Spleen (tissue), 11 donors: Measurements from ENCODE around the gene ANKRD13B. TPM values are rescaled to one million over a fixed set of nuclear protein-coding genes. Genes with fewer than 3 reads are reported as not detected.

Experiments used
- DNase-seq: peaks from one replicate; pipeline ENCODE4 v3.0.0-alpha.2; 2020
- H3K27ac ChIP-seq, 8 donors: fragments of 200-600 bp; sonication (generic) in 7 of 8; 1 replicate in 4 of 8; 2 replicates in 4 of 8; pipeline versions ENCODE4 v1.5.0 to v1.8.0; 2016 to 2021; ENCODE audit warnings: inconsistent platforms in 4 of 8, mild to moderate bottlenecking in 4 of 8, moderate library complexity in 1 of 8
- H3K27me3 ChIP-seq, 7 donors: fragments of 200-600 bp; sonication (generic) in 6 of 7; replicated peaks in 1 of 7; 1 replicate in 4 of 7; 2 replicates in 3 of 7; pipeline versions ENCODE4 v1.5.0 to v1.8.0; 2016 to 2021; ENCODE audit warnings: inconsistent platforms in 3 of 7, mild to moderate bottlenecking in 1 of 7
- H3K36me3 ChIP-seq, 6 donors: fragments of 200-600 bp; sonication (generic) in 5 of 6; 1 replicate in 4 of 6; 2 replicates in 2 of 6; pipeline versions ENCODE4 v1.5.0 to v1.8.0; 2016 to 2021; ENCODE audit warnings: inconsistent platforms in 2 of 6
- H3K4me1 ChIP-seq, 6 donors: fragments of 200-600 bp; sonication (generic) in 5 of 6; 1 replicate in 3 of 6; 2 replicates in 3 of 6; pipeline versions ENCODE4 v1.5.0 to v1.8.0; 2016 to 2021; ENCODE audit warnings: inconsistent platforms in 3 of 6
- H3K4me3 ChIP-seq, 8 donors: fragments of 200-600 bp; sonication (generic) in 7 of 8; 1 replicate in 4 of 8; 2 replicates in 4 of 8; pipeline versions ENCODE4 v1.5.0 to v1.8.0; 2016 to 2021; ENCODE audit warnings: inconsistent platforms in 4 of 8, mild to moderate bottlenecking in 4 of 8, moderate library complexity in 2 of 8
- H3K9me3 ChIP-seq, 8 donors: fragments of 200-600 bp; sonication (generic) in 7 of 8; 1 replicate in 4 of 8; 2 replicates in 4 of 8; pipeline versions ENCODE4 v1.5.0 to v1.8.0; 2016 to 2021; ENCODE audit warnings: inconsistent platforms in 4 of 8
- POLR2A ChIP-seq, 3 donors: fragments of 450-650 bp; IDR thresholded peaks; one replicate each; pipeline ENCODE4 v1.5.1; 2017; ENCODE audit warnings: antibody characterized with exemption in 3 of 3, mild to moderate bottlenecking in 1 of 3
- POLR2AphosphoS5 ChIP-seq, 3 donors: sonication (generic); formaldehyde crosslinking; IDR thresholded peaks; one replicate each; pipeline ENCODE4 v1.5.1; 2017; ENCODE audit warnings: antibody characterized with exemption in 3 of 3
- WGBS, 5 donors: extraction: QIAGEN DNeasy Blood & Tissue Kit in 3 of 5; methylation state at CpG; one replicate each; pipeline versions ENCODE4 v1.1.5 to v1.1.7; 2013 to 2018; 5-methylcytosine and 5-hydroxymethylcytosine counted together
- intact Hi-C: fragments of 100-400 bp; cut with DNase I; formaldehyde crosslinking; loops from one replicate; pipeline ENCODE4 v1.15.0; 2023; ENCODE audit warnings: low total_unique reads
- polyA plus RNA-seq, 3 donors: library from polyadenylated mRNA; stranded (reverse); fragments of 200-250 nt; gene quantifications; one replicate each; pipeline ENCODE4 v1.2.1, GENCODE V29; 2013
- total RNA-seq, 7 donors: library from RNA; depleted of rRNA in 3 of 7; stranded (reverse); fragments of >200 nt in 3 of 7; fragmentation: NEBNext Ultra II Directional in 4 of 7; extraction: Animal tissue kit (Norgen Biotek cat#: 25700) in 4 of 7; gene quantifications; one replicate each; pipeline versions ENCODE4 v1.1.0 to v1.2.1, GENCODE V29; 2016 to 2021
- TF ChIP-seq, protein P1 (sequence below), 11 experiments: fragments of 200-600 bp in 7 of 11; fragments of 450-650 bp in 4 of 11; sonication (generic) in 4 of 11; IDR thresholded peaks in 8 of 11; conservative IDR thresholded peaks in 3 of 11; 1 replicate in 7 of 11; 2 replicates in 4 of 11; pipeline versions ENCODE4 v1.4.0 to v1.8.0; 2016 to 2021; ENCODE audit warnings: antibody characterized with exemption in 11 of 11, inconsistent platforms in 4 of 11, mild to moderate bottlenecking in 1 of 11
- donor health status: healthy with polysubstance abuse.
- donor health status: DM: no; HTN: no; CAD: no; lungs with moderate emphysema.
- donor health status: DM: no; HTN: no; CAD: no.
- donor health status: Bipolar disorder and iron deficiency.
- donor health status: healthy.
- donor health status: DM: no; HTN: no; CAD: no.
- donor health status: DM: yes; HTN: yes; CAD: no.

The ANKRD13B gene
- total and polyA plus RNA-seq, 10 donors: 0.85 to 5.5 (median 2.5) TPM

DNA sequence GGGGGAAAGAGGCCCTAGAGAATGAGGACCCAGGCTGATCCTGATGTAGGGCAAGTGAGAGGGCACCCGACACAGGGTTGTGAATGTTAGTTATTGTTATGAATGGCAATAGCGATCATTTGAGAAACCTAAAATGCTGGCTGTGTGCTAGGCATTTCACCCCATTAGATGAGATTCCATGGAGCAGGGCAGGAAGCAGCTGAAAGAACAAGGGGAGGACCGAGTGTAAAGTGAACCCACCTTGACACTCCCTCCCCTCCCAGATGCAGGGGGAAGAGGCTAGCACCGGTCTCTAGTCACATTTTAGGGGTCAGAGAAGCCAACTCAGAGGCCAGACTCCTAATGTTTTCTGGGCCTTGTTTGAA lies 30.3 kb downstream of the ANKRD13B start:
- DNase-seq: no peak
- peaks cover 0 to 33% (median 4%) of the 10 kb centered on the region in 6 donors for H3K36me3 ChIP-seq
- TF ChIP-seq POLR2AphosphoS5 (IDR thresholded peaks at IDR 0.05) (no peak), POLR2A (IDR thresholded peaks at IDR 0.05) (no peak)
- TF ChIP-seq, protein P1, sequence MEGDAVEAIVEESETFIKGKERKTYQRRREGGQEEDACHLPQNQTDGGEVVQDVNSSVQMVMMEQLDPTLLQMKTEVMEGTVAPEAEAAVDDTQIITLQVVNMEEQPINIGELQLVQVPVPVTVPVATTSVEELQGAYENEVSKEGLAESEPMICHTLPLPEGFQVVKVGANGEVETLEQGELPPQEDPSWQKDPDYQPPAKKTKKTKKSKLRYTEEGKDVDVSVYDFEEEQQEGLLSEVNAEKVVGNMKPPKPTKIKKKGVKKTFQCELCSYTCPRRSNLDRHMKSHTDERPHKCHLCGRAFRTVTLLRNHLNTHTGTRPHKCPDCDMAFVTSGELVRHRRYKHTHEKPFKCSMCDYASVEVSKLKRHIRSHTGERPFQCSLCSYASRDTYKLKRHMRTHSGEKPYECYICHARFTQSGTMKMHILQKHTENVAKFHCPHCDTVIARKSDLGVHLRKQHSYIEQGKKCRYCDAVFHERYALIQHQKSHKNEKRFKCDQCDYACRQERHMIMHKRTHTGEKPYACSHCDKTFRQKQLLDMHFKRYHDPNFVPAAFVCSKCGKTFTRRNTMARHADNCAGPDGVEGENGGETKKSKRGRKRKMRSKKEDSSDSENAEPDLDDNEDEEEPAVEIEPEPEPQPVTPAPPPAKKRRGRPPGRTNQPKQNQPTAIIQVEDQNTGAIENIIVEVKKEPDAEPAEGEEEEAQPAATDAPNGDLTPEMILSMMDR (IDR thresholded peaks at IDR 0.05 in 8 of 11, conservative IDR thresholded peaks at IDR 0.05 in 3 of 11): no peak
- peaks cover 0 to 26% (median 7%) of the 10 kb centered on the region in 7 donors for H3K27me3 ChIP-seq
- peak overlapping the region in 5 of 8 donors; percentile 57 to 75 (median 65) for H3K4me3 ChIP-seq
- H3K9me3 ChIP-seq: no peaks in the 10 kb centered on the region
- 28 to 55% (median 47%) methylated on average over 4 of the region's 4 CpGs for WGBS, 5 donors
- intact Hi-C loops: no loop called here
- H3K27ac ChIP-seq: no peak overlapping the region
- peaks cover 7 to 38% (median 24%) of the 10 kb centered on the region in 6 donors for H3K4me1 ChIP-seq

DNA sequence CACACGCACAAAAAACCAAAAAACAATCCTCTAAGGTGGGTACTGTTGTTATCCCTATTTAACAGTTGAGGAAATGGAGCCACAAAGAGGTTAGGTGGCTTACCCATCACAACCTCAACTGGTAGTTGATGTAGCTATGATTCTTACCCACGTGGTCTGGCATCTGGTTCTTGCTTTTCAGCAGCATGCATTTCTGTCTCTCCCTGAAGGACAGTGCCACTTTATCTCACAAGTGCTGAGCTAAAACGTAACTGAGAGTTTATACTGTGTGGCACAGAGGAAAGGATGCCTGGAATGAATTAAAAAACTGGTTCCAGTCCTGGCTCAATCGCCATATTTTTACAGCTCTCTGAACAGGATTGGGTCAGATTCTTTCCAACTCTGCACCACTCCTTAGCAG lies 31.7 kb downstream of the ANKRD13B start:
- Histone ChIP-seq H3K27ac (peak overlapping the region in 1 of 8 donors; percentile 1), H3K4me3 (no peak overlapping the region), H3K36me3 (peaks cover 0 to 47% (median 7%) of the 10 kb centered on the region in 6 donors), H3K9me3 (no peaks in the 10 kb centered on the region), H3K4me1 (peaks cover 4 to 27% (median 19%) of the 10 kb centered on the region in 6 donors), H3K27me3 (peaks cover 0 to 12% (median 0%) of the 10 kb centered on the region in 7 donors)
- WGBS, 5 donors: 71 to 82% (median 79%) methylated on average over 4 of the region's 4 CpGs
- TF ChIP-seq, protein P1 (IDR thresholded peaks at IDR 0.05 in 8 of 11, conservative IDR thresholded peaks at IDR 0.05 in 3 of 11): no peak
- TF ChIP-seq POLR2A (IDR thresholded peaks at IDR 0.05) (no peak), POLR2AphosphoS5 (IDR thresholded peaks at IDR 0.05) (no peak)
- intact Hi-C loops: no loop called here
- DNase-seq: no peak

DNA sequence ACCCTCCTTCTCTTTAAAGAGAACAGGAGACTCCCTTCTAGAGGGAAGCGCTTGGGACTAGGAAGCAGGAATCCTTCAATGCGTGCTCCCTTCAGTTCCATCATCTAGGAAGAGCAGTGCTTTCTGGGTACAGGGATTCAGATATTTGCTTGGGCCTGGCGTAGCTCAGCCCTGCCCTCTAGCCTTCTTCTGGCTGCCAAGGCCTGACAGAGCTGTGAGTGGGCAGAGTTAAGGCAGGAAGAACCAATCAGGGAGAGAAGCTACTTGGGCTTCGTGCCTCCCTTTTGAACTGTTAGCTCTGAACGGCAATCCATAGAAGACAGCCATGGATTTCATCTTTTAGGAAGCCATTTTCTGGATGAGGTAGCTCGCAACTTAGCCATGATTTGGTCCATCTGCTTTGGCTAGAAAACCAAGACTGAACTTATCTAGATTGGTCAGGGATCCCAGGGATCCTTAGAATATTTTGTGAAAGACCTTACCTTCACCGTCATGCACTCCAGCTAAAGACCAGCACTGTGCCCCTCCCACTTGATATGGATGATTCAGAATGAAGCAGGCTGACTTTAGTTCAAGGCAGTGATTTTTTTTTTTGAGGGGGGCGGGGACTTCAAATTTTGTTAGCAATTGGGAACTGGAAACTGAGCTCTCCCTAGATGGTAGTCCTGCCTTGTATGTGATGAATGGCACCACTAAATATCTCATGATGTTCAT lies 32.3 kb downstream of the ANKRD13B start:
- Histone ChIP-seq H3K4me1 (peaks cover 4 to 27% (median 19%) of the 10 kb centered on the region in 6 donors), H3K27me3 (peaks cover 0 to 11% (median 0%) of the 10 kb centered on the region in 7 donors), H3K36me3 (peaks cover 0 to 53% (median 10%) of the 10 kb centered on the region in 6 donors), H3K9me3 (no peaks in the 10 kb centered on the region), H3K27ac (peak overlapping the region in 1 of 8 donors; percentile 1), H3K4me3 (no peak overlapping the region)
- WGBS, 5 donors: 84 to 90% (median 88%) methylated on average over 8 of the region's 8 CpGs
- TF ChIP-seq POLR2A (IDR thresholded peaks at IDR 0.05) (no peak), POLR2AphosphoS5 (IDR thresholded peaks at IDR 0.05) (peak in 2 of 3 donors; percentile 53 to 63)
- TF ChIP-seq, protein P1 (IDR thresholded peaks at IDR 0.05 in 8 of 11, conservative IDR thresholded peaks at IDR 0.05 in 3 of 11): no peak
- intact Hi-C loops: no loop called here
- DNase-seq: no peak

DNA sequence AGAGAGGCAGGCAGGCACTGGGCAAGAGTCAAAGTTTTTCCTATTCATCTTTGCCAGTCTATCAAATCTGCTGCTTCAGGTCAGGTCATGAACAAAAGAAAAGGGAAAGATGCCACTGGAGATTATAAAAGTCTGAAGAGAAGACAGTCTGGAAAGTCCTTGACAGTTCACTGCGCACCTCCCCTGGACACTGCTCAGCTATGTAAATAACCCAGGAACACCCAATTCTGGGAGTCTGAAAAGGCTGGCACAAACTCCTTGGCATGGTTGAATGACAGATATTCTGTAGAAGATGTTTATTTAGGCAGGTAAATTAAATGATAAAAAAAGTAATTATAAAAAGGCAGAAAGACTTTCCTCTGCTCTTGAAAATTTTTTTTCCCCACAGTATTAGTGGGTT lies 35.0 kb downstream of the ANKRD13B start:
- no peaks in the 10 kb centered on the region for H3K9me3 ChIP-seq
- H3K4me3 ChIP-seq: no peak overlapping the region
- intact Hi-C loops: no loop called here
- WGBS, 5 donors: 93 to 100% (median 97%) methylated on average over 1 of the region's 1 CpG
- TF ChIP-seq POLR2AphosphoS5 (IDR thresholded peaks at IDR 0.05) (no peak), POLR2A (IDR thresholded peaks at IDR 0.05) (no peak)
- TF ChIP-seq, protein P1 (IDR thresholded peaks at IDR 0.05 in 8 of 11, conservative IDR thresholded peaks at IDR 0.05 in 3 of 11): no peak
- H3K27ac ChIP-seq: no peak overlapping the region
- H3K27me3 ChIP-seq: peaks cover 0 to 1% (median 0%) of the 10 kb centered on the region in 7 donors
- DNase-seq: no peak
- peaks cover 0 to 8% (median 5%) of the 10 kb centered on the region in 6 donors for H3K4me1 ChIP-seq
- H3K36me3 ChIP-seq: peaks cover 4 to 80% (median 37%) of the 10 kb centered on the region in 6 donors
